ENCODE results near the gene CYP46A1. TPM values are rescaled to one million over a fixed set of nuclear protein-coding genes. Genes with fewer than 3 reads are reported as not detected.
A peak's percentile ranks its signal among the peaks of the same experiment; 100 is the strongest.

CYP46A1 gene
- total and polyA plus RNA-seq, 8 donors: 1.0 to 5.2 (median 1.8) TPM

DNA sequence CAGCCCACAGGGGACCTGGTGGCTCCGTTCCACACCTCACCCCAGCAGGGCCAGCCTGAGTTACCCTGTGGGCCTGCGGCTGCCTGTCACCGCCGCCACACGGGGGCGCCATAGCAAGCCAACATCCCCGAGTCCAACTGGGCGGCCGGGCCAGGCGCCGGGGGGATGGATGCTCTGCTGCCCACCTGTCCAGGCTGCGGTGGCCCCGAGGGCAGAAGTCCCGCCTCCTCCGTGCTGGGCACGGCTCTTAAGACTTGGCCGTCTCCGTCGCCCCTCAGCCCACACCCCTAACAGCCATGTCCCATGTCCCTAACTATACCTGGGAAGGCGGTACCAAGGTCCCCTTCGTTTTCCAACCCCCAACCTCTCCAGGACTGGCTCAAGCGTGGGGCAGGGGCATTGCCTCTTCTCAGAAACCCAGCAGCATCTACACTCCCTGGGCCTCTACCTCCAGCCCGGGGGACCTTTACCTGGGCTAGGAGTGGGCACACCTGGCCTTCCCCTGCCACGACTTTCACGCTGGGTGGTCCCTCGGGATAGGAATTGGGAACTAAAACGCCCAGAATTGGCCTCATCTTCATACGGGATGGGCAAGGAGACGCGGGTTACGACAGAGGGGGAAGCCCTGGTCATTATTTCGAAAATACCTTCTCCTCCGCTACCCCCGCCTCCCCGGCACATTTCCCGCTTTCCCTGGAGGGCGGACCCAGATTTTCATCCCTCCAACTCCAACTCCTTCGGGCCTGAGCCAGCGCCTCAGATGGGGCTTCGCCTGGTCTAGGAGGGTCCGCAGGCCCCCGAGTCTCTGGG, 1.1 kb upstream of the CYP46A1 start:
- Histone ChIP-seq H3K4me1 (peaks cover 0 to 6% (median 4%) of the 10 kb centered on the region in 3 donors), H3K27me3 (no peaks in the 10 kb centered on the region), H3K4me3 (peak overlapping the region; percentile 48 to 89 (median 72)), H3K36me3 (no peaks in the 10 kb centered on the region), H3K27ac (peak overlapping the region; percentile 31 to 65 (median 60)), H3K9me3 (no peaks in the 10 kb centered on the region)
- 0 to 1% methylated on average over 41 to 42 of the region's 42 CpGs for WGBS, 2 donors
- TF ChIP-seq, protein P1, sequence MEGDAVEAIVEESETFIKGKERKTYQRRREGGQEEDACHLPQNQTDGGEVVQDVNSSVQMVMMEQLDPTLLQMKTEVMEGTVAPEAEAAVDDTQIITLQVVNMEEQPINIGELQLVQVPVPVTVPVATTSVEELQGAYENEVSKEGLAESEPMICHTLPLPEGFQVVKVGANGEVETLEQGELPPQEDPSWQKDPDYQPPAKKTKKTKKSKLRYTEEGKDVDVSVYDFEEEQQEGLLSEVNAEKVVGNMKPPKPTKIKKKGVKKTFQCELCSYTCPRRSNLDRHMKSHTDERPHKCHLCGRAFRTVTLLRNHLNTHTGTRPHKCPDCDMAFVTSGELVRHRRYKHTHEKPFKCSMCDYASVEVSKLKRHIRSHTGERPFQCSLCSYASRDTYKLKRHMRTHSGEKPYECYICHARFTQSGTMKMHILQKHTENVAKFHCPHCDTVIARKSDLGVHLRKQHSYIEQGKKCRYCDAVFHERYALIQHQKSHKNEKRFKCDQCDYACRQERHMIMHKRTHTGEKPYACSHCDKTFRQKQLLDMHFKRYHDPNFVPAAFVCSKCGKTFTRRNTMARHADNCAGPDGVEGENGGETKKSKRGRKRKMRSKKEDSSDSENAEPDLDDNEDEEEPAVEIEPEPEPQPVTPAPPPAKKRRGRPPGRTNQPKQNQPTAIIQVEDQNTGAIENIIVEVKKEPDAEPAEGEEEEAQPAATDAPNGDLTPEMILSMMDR (IDR thresholded peaks at IDR 0.05): peak; percentile 92 to 97 (median 94)
- FAIRE-seq: no peak
- peak; percentile 62 to 78 (median 70) for ATAC-seq
- intact Hi-C loops (cut with DNase I): no loop called here
- peak; percentile 69 to 96 (median 86) for DNase-seq

DNA sequence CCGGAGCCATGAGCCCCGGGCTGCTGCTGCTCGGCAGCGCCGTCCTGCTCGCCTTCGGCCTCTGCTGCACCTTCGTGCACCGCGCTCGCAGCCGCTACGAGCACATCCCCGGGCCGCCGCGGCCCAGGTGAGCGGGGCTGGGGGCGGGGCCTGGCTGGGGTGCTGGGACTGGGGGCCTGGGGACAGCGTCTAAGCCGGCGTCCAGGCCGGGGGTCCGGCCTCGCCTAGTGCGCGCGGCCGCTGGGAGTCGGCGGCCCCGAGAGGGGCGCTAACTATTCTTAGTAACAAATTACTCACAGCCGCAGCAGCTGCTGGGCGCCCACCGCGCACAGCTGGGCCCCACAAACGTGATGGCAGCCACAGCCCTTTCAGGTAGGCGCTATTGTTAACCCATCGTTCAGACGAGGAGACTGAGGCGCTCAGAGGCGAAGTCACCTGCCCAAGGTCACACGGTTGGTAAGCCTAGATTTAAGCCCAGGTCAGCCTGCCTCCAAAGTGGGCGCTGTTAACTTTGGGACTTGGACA, 374 bp downstream of the CYP46A1 start:
- intact Hi-C loops (cut with DNase I): no loop called here
- WGBS, 2 donors: 3 to 5% methylated on average over 32 to 45 of the region's 45 CpGs
- DNase-seq: peak in 1 of 6 donors; percentile 44
- H3K27ac ChIP-seq: no peak overlapping the region
- TF ChIP-seq, protein P1 (IDR thresholded peaks at IDR 0.05): no peak
- no peak for FAIRE-seq
- peak overlapping the region; percentile 67 to 81 (median 77) for H3K4me3 ChIP-seq
- H3K9me3 ChIP-seq: no peaks in the 10 kb centered on the region
- H3K36me3 ChIP-seq: no peaks in the 10 kb centered on the region
- H3K4me1 ChIP-seq: peaks cover 0 to 6% (median 4%) of the 10 kb centered on the region in 3 donors
- ATAC-seq: peak in 1 of 4 donors; percentile 2
- H3K27me3 ChIP-seq: no peaks in the 10 kb centered on the region

DNA sequence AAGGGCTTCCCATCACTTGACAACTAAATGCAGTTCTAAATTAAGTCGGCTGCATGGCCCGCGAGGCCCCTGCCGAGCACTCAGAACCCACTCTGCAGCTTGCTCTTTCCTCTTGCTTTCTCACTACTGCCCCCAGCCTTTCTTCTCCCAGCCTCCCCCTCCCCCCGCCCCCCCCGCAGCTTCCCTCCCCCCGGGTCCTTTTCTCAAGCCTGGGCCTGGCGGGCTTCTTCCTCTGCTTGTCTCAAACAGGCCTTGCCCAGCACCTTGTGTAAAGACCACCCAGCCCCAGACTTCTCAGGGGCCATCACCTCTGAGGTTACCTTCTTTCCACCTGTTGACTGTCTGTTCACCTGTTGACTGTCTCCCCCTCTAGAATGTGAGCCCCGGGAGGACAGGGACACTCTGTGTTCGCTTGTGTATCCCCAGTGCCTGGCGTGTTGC, 1.1 kb downstream of the CYP46A1 start:
- intact Hi-C loops (cut with DNase I): no loop called here
- Histone ChIP-seq H3K27me3 (no peaks in the 10 kb centered on the region), H3K9me3 (no peaks in the 10 kb centered on the region), H3K4me1 (peaks cover 0 to 6% (median 4%) of the 10 kb centered on the region in 3 donors), H3K36me3 (no peaks in the 10 kb centered on the region), H3K27ac (no peak overlapping the region), H3K4me3 (no peak overlapping the region)
- no peak for ATAC-seq
- WGBS, 2 donors: 62 to 76% methylated on average over 9 to 11 of the region's 11 CpGs
- peak in 1 of 6 donors; percentile 35 for DNase-seq
- FAIRE-seq: no peak
- TF ChIP-seq, protein P1 (IDR thresholded peaks at IDR 0.05): no peak

DNA sequence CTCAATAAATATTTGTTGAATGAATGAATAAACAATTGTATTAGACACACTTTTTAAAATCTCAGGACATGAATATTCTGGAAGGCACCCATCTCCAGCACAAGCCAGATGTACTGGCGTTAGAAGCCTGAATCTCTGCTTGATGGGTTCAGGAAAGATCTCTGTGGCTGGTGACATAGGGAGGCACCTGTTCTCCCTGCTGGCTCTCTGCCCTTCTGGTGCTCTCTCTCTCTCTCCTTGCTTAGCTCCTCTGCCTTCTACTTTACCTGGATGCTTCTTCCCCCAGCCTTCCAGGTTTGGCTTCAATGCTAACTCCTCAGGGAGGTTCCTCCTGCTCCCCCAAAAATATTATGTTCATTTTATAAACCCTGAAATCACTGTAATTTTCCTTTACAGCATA, 1.5 kb downstream of the CYP46A1 start:
- 50 to 73% methylated on average over 1 of the region's 1 CpG for WGBS, 2 donors
- FAIRE-seq: no peak

More for the DNA sequence above, 1.5 kb downstream of the CYP46A1 start:
- no peaks in the 10 kb centered on the region for H3K27me3 ChIP-seq
- H3K9me3 ChIP-seq: no peaks in the 10 kb centered on the region
- H3K4me3 ChIP-seq: no peak overlapping the region
- peaks cover 0 to 6% (median 4%) of the 10 kb centered on the region in 3 donors for H3K4me1 ChIP-seq
- intact Hi-C loops (cut with DNase I): no loop called here
- TF ChIP-seq, protein P1 (IDR thresholded peaks at IDR 0.05): no peak
- DNase-seq (no peak), ATAC-seq (no peak)
- no peaks in the 10 kb centered on the region for H3K36me3 ChIP-seq
- no peak overlapping the region for H3K27ac ChIP-seq
